Measurements from ENCODE around the gene FLT1.

FLT1 gene

DNA sequence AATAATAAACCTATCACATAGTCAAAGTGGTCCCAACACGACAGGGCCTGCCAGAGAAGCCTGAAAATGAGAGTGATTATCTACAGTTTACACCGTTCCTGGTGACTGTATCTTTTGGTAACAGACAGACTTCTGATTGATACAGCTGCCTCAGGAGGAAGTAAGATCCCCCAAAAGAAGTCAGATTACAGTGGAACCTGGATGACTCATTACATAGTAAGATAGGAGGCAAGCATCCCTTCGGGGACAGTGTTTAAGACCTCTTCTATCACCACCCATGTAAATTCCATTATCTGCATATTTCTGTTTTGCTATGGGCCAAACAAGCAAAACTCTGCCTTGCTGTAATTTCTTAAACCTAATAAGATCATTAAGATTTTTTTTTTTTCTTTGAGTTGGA is 44.0 kb upstream of the FLT1 start:
- Histone ChIP-seq H3K4me3 (replicated peaks; ENCODE audit: insufficient read depth, low read length) (no peak overlapping the region), H3K27me3 (ENCODE audit: insufficient read depth, poor library complexity, severe bottlenecking) (peaks cover 4% of the 10 kb centered on the region), H3K27ac (replicated peaks) (no peak overlapping the region)
- TF ChIP-seq, protein P1, sequence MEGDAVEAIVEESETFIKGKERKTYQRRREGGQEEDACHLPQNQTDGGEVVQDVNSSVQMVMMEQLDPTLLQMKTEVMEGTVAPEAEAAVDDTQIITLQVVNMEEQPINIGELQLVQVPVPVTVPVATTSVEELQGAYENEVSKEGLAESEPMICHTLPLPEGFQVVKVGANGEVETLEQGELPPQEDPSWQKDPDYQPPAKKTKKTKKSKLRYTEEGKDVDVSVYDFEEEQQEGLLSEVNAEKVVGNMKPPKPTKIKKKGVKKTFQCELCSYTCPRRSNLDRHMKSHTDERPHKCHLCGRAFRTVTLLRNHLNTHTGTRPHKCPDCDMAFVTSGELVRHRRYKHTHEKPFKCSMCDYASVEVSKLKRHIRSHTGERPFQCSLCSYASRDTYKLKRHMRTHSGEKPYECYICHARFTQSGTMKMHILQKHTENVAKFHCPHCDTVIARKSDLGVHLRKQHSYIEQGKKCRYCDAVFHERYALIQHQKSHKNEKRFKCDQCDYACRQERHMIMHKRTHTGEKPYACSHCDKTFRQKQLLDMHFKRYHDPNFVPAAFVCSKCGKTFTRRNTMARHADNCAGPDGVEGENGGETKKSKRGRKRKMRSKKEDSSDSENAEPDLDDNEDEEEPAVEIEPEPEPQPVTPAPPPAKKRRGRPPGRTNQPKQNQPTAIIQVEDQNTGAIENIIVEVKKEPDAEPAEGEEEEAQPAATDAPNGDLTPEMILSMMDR (IDR thresholded peaks at IDR 0.05; ENCODE audit: insufficient read depth, low read length): no peak
- TF ChIP-seq, protein P2, sequence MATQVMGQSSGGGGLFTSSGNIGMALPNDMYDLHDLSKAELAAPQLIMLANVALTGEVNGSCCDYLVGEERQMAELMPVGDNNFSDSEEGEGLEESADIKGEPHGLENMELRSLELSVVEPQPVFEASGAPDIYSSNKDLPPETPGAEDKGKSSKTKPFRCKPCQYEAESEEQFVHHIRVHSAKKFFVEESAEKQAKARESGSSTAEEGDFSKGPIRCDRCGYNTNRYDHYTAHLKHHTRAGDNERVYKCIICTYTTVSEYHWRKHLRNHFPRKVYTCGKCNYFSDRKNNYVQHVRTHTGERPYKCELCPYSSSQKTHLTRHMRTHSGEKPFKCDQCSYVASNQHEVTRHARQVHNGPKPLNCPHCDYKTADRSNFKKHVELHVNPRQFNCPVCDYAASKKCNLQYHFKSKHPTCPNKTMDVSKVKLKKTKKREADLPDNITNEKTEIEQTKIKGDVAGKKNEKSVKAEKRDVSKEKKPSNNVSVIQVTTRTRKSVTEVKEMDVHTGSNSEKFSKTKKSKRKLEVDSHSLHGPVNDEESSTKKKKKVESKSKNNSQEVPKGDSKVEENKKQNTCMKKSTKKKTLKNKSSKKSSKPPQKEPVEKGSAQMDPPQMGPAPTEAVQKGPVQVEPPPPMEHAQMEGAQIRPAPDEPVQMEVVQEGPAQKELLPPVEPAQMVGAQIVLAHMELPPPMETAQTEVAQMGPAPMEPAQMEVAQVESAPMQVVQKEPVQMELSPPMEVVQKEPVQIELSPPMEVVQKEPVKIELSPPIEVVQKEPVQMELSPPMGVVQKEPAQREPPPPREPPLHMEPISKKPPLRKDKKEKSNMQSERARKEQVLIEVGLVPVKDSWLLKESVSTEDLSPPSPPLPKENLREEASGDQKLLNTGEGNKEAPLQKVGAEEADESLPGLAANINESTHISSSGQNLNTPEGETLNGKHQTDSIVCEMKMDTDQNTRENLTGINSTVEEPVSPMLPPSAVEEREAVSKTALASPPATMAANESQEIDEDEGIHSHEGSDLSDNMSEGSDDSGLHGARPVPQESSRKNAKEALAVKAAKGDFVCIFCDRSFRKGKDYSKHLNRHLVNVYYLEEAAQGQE (IDR thresholded peaks at IDR 0.05; ENCODE audit: insufficient replicate concordance, low read depth): no peak
- no peak for DNase-seq (ENCODE audit: low read depth in 1 of 2, low spot score in 1 of 2)

DNA sequence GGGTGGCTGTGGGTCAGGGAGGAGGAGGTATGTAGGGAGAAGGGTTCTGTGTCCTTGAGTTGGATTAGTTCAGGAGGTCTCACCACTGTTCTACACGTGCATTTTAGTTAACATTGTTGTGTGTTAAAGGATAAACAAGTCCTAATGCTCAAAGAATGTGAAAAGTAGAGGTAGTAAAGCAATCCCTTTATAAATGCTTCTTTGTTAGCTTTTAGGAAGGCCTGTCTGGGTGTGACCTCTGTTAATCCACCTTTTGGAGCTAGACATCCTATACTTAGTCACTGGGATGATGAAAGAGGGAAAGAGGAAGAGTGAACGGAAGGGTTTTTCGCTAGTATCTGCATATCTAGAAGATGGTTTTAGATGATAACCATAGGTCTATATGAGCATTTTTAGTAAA is 42.2 kb upstream of the FLT1 start:
- peaks cover 18% of the 10 kb centered on the region for H3K27me3 ChIP-seq (ENCODE audit: insufficient read depth, poor library complexity, severe bottlenecking)
- H3K27ac ChIP-seq (replicated peaks): no peak overlapping the region
- TF ChIP-seq SPI1 (IDR thresholded peaks at IDR 0.05; ENCODE audit: borderline replicate concordance, low read depth) (peak; percentile 39; the same call in 1 of the 2 replicates), GABPA (IDR thresholded peaks at IDR 0.05; ENCODE audit: low read depth) (no peak)
- H3K4me3 ChIP-seq (replicated peaks; ENCODE audit: insufficient read depth, low read length): no peak overlapping the region
- peak in 1 of 2 experiments; percentile 39 for DNase-seq (ENCODE audit: low read depth in 1 of 2, low spot score in 1 of 2)

DNA sequence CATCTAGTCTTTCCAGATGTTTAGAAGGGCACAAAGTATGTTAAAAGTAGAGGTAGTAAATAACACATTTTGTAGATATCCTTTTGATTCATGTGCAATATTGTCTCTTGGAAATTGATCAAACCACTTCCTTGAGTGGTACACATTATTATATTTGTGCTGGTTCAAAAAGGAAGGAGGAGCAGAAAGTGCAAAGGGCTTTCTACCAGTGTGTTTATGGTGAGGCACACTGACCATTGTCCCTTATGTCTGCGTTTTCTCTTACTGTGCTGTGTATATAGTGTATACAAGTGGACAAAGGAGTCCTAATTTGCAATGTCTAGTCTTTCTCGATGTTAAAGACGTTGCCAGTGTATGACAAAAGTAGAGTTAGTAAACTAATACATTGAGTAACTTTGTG is 41.4 kb upstream of the FLT1 start:
- TF ChIP-seq POLR2AphosphoS5 (IDR thresholded peaks at IDR 0.05; ENCODE audit: low read depth) (no peak), SPI1 (IDR thresholded peaks at IDR 0.05; ENCODE audit: borderline replicate concordance, low read depth) (no peak), GABPA (IDR thresholded peaks at IDR 0.05; ENCODE audit: low read depth) (no peak)
- TF ChIP-seq, protein P1 (IDR thresholded peaks at IDR 0.05; ENCODE audit: insufficient read depth, low read length): no peak
- TF ChIP-seq, protein P2 (IDR thresholded peaks at IDR 0.05; ENCODE audit: insufficient replicate concordance, low read depth): no peak
- no peak overlapping the region for H3K4me3 ChIP-seq (replicated peaks; ENCODE audit: insufficient read depth, low read length)
- no peak overlapping the region for H3K27ac ChIP-seq (replicated peaks)
- peaks cover 26% of the 10 kb centered on the region for H3K27me3 ChIP-seq (ENCODE audit: insufficient read depth, poor library complexity, severe bottlenecking)
- no peak for DNase-seq (ENCODE audit: low read depth in 1 of 2, low spot score in 1 of 2)

DNA sequence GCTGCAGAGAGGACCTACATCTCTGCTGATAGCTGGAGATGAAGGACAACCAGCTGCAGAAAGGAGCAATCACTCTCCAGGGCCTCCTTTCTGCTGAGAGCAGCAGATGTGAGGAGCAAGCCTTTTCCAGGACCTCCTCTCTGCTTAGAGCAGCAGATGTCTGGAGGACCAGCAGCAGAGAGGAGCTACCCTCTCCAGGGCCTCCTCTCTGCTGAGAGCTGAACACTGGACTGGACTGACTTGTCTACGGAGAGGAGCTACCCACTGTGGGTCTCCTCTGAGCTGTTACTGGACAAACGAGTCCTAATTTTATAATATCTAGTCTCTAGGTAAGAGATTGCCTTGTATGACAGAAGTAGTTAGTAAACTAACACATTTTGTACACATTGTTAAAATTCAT is 40.8 kb upstream of the FLT1 start:
- no peak for TF ChIP-seq SPI1 (IDR thresholded peaks at IDR 0.05; ENCODE audit: borderline replicate concordance, low read depth)
- Histone ChIP-seq H3K27me3 (ENCODE audit: insufficient read depth, poor library complexity, severe bottlenecking) (peaks cover 32% of the 10 kb centered on the region), H3K4me3 (replicated peaks; ENCODE audit: insufficient read depth, low read length) (no peak overlapping the region), H3K27ac (replicated peaks) (no peak overlapping the region)
- DNase-seq (ENCODE audit: low read depth in 1 of 2, low spot score in 1 of 2): no peak

DNA sequence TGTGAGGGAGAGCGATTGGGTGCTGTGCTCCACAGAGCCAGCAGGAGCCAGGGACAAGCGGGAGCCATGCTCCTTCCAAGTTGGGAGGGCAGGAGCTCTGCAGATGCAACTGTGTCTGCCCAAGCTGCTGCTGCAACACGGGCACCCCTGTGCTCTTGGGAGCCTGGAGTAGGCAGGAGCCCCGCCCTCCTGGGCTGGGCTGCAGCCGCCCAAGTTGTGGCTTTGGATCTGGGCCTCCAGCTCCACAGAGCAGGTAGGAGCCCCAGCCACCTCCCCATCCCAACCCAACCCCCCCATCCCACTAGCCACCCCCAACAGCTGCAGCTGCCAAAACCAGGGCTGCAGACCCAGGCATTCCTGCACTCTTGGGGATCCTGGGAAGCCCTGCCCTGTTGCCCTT is 39.9 kb upstream of the FLT1 start:
- peaks cover 41% of the 10 kb centered on the region for H3K27me3 ChIP-seq (ENCODE audit: insufficient read depth, poor library complexity, severe bottlenecking)
- no peak overlapping the region for H3K27ac ChIP-seq (replicated peaks)
- no peak for TF ChIP-seq POLR2AphosphoS5 (IDR thresholded peaks at IDR 0.05; ENCODE audit: low read depth)
- DNase-seq (ENCODE audit: low read depth in 1 of 2, low spot score in 1 of 2): no peak
- no peak overlapping the region for H3K4me3 ChIP-seq (replicated peaks; ENCODE audit: insufficient read depth, low read length)

Data from HL-60 (cell line).